ENCODE measurements around the gene ITLN1.
"Not testable (repeated sequence)": the region's sequence is repeated elsewhere in the genome, so short reads cannot be mapped to it uniquely, and the experiment has no call there.

The ITLN1 gene

GRCh38 chr1:160885042-160885441 lies at the start of gene ITLN1:
Gene ITLN1 (minus strand): TSS chr1:160885180. CDS start chr1:160884877, 303 bp downstream.
- ATAC-seq, result no peak

- not testable (repeated sequence) for ATAC-seq
Observed at GRCh38 chr1:160933305-160933704, 48.3 kb upstream of the ITLN1 start.

GRCh38 chr1:160925652-160926244 lies 40.8 kb upstream of the ITLN1 start:
- ATAC-seq, result no peak

GRCh38 chr1:160924791-160925651 lies 40.0 kb upstream of the ITLN1 start:
- ATAC-seq, result no peak

GRCh38 chr1:160916666-160917065 lies 31.7 kb upstream of the ITLN1 start:
- no peak for ATAC-seq

- not testable (repeated sequence) for ATAC-seq
Observed at GRCh38 chr1:160913229-160913628, 28.2 kb upstream of the ITLN1 start.

- no peak for ATAC-seq
Observed at GRCh38 chr1:160911925-160912324, 26.9 kb upstream of the ITLN1 start.

- ATAC-seq, result no peak
Observed at GRCh38 chr1:160911441-160911840, 26.5 kb upstream of the ITLN1 start.

- ATAC-seq, result no peak
Observed at GRCh38 chr1:160910170-160910750, 25.3 kb upstream of the ITLN1 start.

- ATAC-seq, result no peak
Observed at GRCh38 chr1:160907976-160908375, 23.0 kb upstream of the ITLN1 start.

- ATAC-seq, result no peak
Observed at GRCh38 chr1:160905617-160905989, 20.6 kb upstream of the ITLN1 start.

- no peak for ATAC-seq
Observed at GRCh38 chr1:160904783-160905616, 20.0 kb upstream of the ITLN1 start.

- ATAC-seq, result not testable (repeated sequence)
Observed at GRCh38 chr1:160902251-160902650, 17.3 kb upstream of the ITLN1 start.

GRCh38 chr1:160901768-160902167 lies 16.8 kb upstream of the ITLN1 start:
- ATAC-seq, result no peak

GRCh38 chr1:160900683-160901082 lies 15.7 kb upstream of the ITLN1 start:
- ATAC-seq, result not testable (repeated sequence)

GRCh38 chr1:160894368-160895135 lies 9.6 kb upstream of the ITLN1 start:
- not testable (repeated sequence) for ATAC-seq

GRCh38 chr1:160891474-160891873 lies 6.5 kb upstream of the ITLN1 start:
- ATAC-seq, result no peak

GRCh38 chr1:160888926-160889325 lies 3.9 kb upstream of the ITLN1 start:
- ATAC-seq, result no peak

- ATAC-seq, result no peak
Observed at GRCh38 chr1:160887071-160887470, 2.1 kb upstream of the ITLN1 start.

GRCh38 chr1:160884579-160884978 lies 401 bp downstream of the ITLN1 start:
- no peak for ATAC-seq

GRCh38 chr1:160883581-160884513 lies 1.1 kb downstream of the ITLN1 start:
- no peak for ATAC-seq

All from activated CD4-positive, CD25-positive, alpha-beta regulatory T cell treated with anti-CD3 and anti-CD28 coated beads, Interleukin-2, amount 50 U/mL, for 24 hours (primary cell).